Thyroid gland (tissue), 4 donors: ENCODE data around the gene CEP83.

Source experiments
- CTCF ChIP-seq, 6 experiments: fragments of 200-600 bp in 3 of 6; fragments of 450-650 bp in 3 of 6; sonication (generic) in 3 of 6; IDR thresholded peaks; one replicate each; pipeline ENCODE4 v1.5.1; 2016 to 2019; ENCODE audit warnings: antibody characterized with exemption in 6 of 6, mild to moderate bottlenecking in 2 of 6, inconsistent platforms in 1 of 6, moderate library complexity in 1 of 6
- POLR2A ChIP-seq, 2 donors: fragments of 450-650 bp; IDR thresholded peaks; one replicate each; pipeline ENCODE4 v1.6.1; 2017; ENCODE audit warnings: antibody characterized with exemption in 2 of 2, mild to moderate bottlenecking in 2 of 2, moderate library complexity in 1 of 2

- TF ChIP-seq CTCF (IDR thresholded peaks at IDR 0.05) (no peak), POLR2A (IDR thresholded peaks at IDR 0.05) (no peak)
These were observed 192.2 kb downstream of the CEP83 start for GRCh38 chr12:94267537-94267872.
